NCI-H2171 (cell line): ENCODE measurements around the gene NR3C2.
A peak's percentile ranks its signal among the peaks of the same experiment; 100 is the strongest.

ENCODE experiments used
- DNase-seq: peaks from one replicate; lab custom pipeline; 2025; lab: John Stamatoyannopoulos, UW

The NR3C2 gene

DNA sequence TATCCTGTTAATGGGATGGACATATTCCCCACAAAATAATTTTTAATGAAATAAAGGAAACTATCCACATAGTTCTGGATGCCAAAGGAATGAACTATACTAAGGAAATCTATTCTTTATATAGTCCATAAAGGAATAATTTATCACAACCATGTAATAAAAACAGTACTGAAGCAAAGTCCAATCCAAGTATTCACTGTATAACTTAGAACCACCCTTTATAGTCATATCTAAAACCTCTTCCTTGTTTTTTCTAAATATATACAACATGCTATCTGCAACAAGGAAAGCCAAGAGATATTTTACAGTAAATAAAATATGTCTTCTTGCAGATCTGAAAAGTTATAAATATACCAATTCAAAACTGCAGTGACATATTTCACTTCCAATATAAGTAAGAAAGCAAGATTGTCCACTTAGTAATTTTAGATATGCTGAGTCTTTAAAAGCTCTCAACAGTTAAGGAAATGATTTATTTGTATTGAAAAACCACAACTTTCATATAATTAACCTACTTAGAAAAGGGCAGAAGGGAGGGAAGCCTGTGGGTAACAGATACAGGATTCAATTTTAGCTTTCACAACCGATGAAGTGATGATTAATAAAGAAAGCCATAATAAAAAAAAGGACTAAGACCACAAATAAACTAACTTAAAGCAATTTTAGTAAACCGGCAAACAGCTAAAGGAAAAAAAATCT, 8.0 kb downstream of the NR3C2 start:
- no peak for DNase-seq

DNA sequence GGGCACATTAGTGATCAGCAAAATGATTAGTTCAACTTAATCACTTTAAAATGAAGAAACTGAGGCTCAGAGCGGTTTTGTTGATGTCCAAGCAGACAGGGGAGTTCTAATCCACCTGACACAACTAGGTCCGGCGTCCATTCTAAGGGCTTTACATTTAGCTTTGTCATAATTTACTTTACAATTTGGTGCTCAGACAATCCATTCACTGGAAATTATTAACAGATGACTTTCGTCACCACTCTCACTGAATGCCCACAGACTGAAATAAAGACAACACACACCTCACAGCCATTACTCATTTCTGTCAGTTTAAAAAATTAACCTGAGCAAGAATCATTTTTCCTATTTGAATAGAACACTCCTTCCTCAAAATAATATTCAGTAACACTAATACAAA, 10.8 kb downstream of the NR3C2 start:
- DNase-seq, result no peak

DNA sequence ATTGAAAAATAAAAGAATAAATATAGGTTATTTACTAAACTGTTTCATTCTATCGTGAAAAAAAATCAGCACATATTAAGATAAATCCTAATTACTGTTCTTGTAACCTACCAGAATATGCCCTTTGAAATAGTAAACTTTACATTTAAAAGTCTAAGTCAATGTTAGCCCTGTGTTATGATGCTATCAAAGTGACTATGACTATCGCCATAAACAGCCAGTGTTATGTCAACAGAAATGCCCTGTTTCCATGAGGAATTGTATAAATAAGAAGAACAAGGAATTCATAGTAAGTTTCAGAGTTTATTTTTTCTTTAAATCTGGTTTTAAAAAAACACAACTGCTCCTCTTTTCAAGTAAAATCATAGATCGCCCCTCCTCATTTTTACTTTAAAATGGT, 11.4 kb downstream of the NR3C2 start:
- DNase-seq, result no peak

DNA sequence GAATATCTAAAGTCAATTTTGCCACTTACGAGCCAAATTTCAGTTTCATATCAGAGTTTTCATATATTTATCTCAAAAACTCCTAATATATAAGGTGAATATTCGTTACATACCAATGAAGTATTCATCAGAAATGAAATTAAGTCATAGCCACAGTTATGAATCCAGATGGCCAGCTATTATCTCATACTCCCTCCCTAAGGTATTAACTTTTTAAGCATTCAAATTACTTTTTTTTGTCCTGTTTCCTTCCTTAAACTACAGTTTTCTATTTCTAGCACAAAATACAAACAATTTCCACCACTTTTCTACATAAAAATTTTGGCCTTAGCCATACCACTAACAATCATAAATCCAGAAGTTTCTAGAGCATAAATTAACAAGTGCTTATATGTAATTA, 13.0 kb downstream of the NR3C2 start:
- no peak for DNase-seq

DNA sequence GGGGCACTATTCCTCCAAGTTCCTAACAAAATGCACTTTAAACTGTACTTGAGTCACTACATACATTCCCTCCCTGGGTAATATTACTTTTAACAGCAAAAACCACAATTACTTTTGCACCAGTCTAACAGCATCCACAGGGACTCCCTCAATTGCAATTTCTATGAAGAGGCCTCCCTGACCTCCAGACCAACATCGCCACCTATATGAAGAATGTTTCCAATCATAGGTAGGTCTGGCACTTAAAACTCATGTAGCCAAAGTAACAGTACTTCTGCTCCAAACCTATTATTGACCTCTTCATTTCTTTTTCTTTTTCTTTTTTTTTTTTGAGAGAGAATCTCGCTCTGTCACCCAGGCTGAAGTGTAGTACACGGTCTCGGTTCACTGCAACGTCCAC, 15.6 kb downstream of the NR3C2 start:
- no peak for DNase-seq

DNA sequence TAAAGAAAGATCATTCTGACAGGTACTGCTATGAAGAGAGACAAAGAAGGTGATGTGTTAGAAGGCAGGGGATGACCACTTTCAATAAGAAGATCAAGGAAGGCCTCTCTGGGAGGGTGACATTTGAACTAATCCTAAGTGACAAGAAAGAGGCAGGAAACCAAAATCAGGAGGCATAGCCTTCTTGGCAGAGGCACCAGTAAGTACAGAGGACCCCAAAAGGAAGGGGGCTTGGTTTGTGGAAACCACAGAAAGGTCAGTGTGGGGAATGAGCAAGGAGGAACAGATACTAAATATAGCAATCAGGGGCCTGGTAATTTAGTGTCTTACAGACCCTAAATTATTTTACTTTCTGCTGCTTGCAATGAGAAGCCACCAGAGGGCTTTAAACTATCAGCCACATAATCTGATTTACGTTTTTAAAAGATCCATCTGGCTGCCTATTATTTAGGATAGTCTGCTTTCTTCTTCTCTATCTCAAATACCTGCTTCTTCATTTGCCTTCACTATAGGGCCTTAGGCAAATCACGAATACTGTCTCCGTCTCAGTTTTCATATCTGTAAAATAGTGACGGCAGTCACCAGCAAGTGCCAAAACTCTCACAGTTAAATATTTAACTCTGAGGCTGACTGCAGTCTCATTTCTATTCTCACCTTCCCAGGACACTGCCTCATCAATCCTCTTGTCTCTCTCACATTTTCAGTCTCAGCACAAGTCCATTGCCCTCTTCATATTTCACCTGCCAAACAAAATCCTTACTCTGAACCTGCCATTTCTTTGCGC, 16.7 kb downstream of the NR3C2 start:
- DNase-seq, result no peak

DNA sequence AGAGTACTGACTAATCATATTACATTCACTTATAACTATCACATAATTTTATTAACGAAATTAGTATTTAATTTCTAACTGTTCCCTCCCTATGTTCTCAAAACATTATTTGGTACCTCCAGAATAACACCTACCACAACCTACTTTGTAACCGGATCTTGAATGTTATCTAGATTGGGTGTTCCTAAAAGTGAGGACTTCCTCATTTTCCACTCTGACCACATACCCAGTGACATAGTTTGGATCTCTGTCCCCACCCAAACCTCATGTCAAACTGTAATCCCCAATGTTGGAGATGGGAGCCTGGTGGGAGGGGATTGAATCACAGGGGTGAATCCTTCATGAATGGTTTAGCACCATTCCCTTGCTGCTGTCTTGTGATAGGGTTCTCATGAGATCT, 21.8 kb downstream of the NR3C2 start:
- DNase-seq, result no peak

DNA sequence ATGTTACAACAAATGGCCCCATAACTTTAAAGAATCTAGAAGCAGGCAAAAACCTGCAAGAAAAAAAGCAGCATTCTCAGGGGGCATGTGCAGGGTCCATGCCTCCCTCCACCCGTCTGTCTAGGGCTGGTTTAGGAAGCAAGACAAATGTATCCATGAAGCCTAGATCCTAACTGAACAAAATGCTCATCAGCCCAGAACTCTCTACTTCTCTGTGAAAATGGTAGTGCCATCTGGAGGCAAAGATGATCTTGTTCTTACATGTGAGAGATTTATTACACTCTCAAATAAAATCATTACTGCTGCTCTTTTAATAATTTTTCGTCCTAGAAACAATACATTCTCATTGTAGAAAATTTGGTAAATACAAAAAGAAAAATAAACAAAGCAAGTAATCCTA, 26.7 kb downstream of the NR3C2 start:
- no peak for DNase-seq

DNA sequence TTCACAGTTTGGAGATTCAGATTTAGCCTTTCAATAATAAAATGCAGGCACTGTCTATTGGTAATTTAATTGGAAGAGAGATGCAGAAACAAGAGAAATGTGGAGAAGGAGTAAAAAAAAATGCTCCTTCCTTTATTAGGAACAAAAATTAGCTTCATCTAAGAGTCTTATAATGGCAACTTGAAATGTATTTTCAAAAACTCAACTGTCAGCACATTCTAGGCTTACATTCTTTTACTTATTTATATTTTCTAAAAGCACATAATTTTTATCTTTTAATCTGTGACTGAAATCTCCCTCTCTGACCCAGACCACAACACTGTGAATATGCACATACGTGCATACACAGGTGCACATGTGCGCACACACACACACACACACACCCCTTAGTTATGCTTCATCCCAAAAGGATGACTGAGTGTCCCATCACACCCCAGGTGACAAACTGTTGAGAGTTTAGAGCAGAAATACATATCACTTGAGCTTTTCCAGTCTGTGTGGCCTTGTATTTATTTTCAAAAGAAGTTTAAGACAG, 29.7 kb downstream of the NR3C2 start:
- DNase-seq, result no peak

DNA sequence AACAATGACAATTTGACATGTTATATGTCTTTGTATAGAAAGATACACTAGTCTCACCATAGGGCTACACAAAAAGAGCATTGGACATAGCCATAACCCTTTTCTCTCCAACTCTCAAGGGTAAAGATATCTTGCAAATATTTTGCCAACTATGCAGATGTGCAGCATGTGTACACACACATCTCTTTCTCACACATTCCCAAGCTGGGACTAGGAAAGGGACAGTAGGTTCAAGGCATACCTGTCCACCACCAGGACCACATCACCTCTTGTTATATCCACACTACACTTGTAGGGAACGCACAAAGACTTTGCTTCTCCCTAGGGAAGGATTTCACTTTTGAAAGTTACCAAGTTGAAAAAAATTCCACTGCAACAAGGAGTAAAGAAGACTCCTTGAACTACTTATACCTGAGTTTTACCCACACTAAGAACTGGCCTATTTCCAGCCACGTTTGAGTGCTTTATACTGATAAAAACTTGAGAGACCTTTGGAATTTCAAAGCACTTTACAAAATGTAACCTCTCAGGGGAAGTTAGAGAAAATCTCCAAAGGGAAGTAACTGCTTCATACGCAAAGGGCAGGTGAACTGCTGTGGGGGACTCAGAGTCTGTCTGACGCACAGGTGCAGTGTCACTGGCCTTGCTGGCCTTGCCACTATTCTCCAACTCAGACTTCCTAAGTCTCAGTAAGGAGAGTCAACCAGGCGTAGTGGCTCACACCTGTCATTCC, 36.9 kb downstream of the NR3C2 start:
- no peak for DNase-seq

DNA sequence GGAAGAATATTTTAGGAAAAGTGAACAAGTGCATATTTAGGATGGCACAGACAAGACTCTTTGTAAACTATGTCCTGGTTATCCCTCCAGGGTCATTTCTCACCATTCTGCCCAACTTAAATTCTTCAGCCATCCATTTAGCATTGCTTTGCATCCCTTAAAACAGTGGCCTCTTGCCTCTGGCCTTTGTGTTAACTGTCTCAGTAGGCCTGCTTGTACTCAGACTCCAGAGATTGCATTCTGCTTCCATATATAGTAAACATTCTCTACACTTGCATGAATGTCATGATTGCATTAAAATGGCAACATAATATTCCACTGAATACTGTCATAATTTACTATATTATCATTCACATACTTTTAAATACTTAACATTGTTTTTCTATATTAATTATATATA, 43.2 kb downstream of the NR3C2 start:
- no peak for DNase-seq

DNA sequence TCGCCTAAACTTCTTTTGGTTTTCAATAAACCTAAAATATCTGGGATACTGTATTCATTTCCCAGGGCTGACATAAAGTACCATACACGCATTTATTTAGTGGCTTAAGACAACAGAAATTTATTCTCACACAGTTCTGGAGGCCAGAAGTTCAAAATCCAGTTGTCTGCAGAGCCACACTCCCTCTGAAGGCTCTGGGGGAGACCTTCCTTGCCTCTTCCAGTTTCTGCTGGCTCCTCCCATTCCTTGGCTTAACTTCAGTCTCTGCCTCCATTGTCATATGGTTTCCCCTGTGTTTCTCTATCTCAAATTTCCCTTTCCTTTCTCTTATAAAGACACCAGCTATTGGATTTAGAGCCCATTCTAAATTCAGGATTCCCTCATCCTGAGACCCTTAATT, 44.4 kb downstream of the NR3C2 start:
- no peak for DNase-seq

DNA sequence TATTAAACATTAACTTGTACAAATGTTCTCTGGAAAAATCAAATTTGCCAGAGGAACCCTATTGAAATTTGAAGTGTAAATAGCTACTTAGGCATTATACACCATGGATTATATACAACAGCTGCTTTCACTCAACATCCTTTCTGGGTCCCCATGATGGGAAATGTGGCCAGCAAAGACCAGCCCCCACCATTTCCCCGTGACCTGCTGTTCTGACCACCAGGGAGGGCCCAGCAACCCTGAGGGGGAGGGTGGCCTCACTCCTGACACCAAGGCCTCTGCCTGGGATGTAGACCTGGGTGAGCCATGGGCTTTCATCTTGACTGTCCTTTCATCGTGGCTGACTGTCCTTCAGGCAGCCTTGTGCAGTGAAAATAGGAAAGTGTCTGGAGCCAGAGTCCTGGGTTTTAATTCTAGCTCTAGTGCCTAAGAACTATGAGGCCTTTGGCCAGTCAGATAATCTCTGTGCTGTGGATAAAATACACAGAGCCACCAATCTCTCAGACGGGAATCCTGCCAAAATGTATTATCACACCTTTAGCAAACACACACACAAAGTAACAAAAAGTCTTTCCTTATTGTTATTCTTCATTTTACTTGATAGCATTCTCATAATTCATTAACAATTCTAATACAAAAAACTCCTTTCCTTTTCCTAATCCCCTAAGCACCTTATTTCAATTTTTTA, 45.1 kb downstream of the NR3C2 start:
- DNase-seq, result no peak

DNA sequence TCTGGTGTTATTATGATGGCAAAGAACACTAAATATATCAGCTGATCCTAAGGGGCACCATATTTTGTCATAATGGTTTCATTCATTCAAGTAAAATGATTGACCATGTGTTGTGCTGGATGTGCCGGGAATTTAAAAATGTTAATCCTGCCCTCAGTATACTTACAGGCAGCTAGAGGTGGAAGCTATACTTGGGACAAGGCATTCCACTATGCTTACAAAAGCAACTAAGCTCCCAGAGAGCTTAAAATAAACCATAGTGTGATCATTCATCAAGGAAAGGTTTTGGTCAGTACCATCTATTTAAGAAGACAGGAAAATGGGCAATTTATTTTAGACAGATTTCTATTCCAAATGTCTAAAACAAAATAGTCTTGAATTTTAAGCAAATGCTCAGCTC, 46.4 kb downstream of the NR3C2 start:
- no peak for DNase-seq

DNA sequence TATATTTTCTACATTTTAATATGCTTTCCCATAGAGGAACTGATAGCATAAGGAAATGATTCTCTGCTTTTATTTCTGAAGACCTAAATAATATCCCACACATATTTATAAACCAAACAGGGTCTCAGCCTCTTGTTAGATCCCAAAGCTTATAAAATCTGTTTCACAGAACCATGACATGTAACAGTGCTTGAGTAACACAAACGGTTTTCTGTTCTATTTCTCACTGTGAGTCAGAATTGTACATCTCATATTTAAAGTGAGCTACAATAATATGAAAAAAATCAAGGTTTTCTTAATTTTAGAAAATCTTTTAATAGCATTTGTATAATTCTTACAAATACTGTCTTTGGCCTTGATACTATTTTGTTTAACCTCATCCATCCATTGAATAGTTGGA, 51.2 kb downstream of the NR3C2 start:
- no peak for DNase-seq

DNA sequence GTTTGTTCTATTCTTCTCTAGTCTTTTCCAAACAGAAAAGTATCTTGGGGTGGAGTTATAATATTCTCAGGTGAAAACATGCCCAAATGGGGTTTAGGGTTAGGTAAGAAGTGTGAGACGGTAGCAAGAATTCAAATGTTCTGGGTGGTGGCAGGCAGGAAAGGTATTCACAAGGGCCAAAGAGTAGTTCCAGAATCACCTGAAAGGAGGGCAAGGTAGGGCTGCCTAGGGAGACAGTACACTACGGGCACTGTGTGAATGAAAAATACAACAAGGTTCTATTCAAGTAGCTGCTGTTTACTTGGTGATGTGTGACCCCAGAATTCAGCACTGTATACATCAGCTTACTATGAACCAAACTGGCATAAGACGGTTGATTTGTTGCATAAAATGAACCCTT, 51.9 kb downstream of the NR3C2 start:
- DNase-seq, result no peak

DNA sequence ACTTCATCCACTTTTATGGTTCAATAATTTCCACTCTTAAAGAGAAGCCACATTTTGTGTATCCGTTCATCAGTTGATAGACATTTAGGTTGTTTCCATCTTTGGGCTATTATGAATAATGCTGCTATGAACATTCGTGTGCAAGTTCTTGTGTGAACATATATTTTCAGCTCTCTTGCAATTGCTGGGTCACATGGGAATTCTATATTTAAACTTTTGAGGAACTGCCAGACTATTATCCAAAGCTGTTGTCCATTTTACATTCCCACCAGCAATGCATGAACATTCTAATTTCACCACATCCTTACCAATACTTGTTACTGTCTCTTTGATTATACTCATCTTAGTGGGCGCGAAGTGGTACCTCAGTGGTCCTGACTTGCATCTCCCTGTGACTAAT, 61.9 kb downstream of the NR3C2 start:
- no peak for DNase-seq

DNA sequence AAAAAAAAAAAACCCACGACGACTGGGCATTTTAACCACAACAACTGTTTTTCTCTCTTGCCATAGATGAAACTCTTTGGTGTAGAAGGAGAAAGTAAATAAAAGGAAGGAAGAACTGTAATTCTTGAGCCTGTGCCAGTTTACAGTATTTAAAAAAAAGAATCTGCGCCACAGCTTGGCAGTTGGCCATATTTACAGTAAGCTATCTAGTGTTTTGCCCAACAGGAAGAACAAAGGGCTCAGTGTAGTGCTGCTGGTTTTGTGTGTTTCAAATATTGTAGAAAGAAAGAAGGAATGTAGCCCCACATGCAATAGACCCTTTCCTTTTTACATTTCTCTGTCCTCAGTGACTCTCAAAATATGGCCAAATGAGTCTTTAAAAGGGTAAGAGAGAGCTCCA, 66.1 kb downstream of the NR3C2 start:
- peak; percentile 0 for DNase-seq

DNA sequence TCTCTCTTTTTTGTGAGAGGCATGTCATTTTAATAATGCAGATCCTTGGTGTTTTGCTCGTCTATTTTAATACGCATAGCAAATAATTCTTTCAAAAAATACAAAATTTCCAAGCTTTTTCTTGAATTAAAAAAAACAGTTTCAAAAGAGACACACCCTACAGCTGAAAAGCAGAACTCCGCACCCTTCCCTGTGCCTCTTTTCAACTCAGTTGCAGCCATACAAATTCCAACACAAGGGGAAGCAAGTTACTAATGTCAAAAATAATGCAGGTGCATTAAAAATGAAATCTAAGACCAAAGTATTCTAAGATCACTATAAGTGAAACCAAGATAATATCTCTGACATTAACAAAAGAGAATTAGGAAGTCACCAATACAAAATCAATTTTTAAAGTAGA, 66.6 kb downstream of the NR3C2 start:
- no peak for DNase-seq

DNA sequence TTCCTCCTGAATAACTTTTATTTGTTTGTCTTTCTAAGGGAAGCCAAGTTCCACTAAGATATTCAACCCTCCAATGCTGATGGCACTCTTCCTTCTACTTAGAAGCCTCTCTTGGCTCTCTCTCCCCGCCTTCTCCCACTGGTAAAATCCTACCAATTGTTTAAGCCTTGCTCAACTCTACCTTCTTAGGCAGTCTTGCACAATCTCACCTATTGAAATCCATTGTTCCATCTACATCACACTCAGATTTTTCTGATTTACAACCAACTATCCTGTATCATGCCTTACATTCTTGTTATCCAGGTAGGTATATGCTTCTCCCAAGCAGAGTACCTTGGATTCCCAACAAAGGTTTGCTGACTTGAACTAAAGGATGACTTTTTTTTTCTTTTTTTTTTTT, 69.1 kb downstream of the NR3C2 start:
- DNase-seq, result no peak

DNA sequence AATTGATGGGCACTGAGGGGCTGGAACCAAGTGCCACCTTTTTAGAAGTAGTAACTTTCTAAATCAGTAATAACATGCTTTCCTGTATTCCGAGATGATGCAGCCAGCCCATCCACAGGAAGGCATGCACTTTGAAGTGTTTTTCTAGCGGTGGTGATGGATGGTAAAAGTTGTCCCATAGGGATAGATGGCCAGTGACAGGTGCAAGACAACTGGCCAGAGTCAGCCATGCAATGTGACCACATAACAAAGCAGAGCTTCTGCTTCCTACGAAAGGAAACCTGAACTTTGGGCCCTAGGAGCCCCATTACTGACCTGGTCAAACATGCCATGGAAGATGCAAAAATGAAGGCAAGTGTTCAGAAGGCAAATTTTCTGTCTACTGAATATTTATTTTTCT, 72.3 kb downstream of the NR3C2 start:
- DNase-seq, result no peak

DNA sequence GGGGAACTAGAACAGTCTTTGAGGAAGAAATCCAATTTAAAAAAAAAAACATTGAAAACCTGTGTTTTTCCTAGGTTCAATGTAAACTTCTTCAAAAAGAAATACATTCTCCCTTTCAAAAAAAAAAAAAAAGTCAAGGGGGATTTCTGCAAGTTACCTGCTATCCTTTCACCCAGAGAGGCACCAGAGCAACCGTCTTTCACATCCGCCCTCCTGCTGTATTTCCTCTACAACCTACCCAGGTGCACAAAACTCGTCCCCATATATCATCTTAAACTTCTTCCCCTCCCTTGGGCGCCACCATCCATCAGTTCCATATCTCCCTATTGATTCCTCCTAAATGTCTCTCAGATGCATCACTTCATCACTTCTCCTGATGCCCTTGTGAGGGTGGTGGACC, 74.5 kb downstream of the NR3C2 start:
- no peak for DNase-seq
